ENCODE measurements around the gene PLAAT4.

Gene PLAAT4

GRCh38 chr11:63583357-63583677 is 46.7 kb downstream of the PLAAT4 start:
- DNase-seq (ENCODE audit: low read depth), result no peak
- H3K4me3 ChIP-seq (ENCODE audit: control insufficient read depth, low read depth, low read length), result no peak overlapping the region
- TF ChIP-seq, protein P1, sequence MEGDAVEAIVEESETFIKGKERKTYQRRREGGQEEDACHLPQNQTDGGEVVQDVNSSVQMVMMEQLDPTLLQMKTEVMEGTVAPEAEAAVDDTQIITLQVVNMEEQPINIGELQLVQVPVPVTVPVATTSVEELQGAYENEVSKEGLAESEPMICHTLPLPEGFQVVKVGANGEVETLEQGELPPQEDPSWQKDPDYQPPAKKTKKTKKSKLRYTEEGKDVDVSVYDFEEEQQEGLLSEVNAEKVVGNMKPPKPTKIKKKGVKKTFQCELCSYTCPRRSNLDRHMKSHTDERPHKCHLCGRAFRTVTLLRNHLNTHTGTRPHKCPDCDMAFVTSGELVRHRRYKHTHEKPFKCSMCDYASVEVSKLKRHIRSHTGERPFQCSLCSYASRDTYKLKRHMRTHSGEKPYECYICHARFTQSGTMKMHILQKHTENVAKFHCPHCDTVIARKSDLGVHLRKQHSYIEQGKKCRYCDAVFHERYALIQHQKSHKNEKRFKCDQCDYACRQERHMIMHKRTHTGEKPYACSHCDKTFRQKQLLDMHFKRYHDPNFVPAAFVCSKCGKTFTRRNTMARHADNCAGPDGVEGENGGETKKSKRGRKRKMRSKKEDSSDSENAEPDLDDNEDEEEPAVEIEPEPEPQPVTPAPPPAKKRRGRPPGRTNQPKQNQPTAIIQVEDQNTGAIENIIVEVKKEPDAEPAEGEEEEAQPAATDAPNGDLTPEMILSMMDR (IDR thresholded peaks at IDR 0.05; ENCODE audit: control insufficient read depth, insufficient read depth, low read depth, low read length, missing control alignments), result no peak

GRCh38 chr11:63586451-63587166 is 50.0 kb downstream of the PLAAT4 start:
- no peak overlapping the region for H3K4me3 ChIP-seq (ENCODE audit: control insufficient read depth, low read depth, low read length)
- no peak for DNase-seq (ENCODE audit: low read depth)
- TF ChIP-seq, protein P1 (IDR thresholded peaks at IDR 0.05; ENCODE audit: control insufficient read depth, insufficient read depth, low read depth, low read length, missing control alignments), result no peak

GRCh38 chr11:63589000-63589399 is 52.4 kb downstream of the PLAAT4 start:
- DNase-seq (ENCODE audit: low read depth), result no peak
- TF ChIP-seq, protein P1 (IDR thresholded peaks at IDR 0.05; ENCODE audit: control insufficient read depth, insufficient read depth, low read depth, low read length, missing control alignments), result no peak
- H3K4me3 ChIP-seq (ENCODE audit: control insufficient read depth, low read depth, low read length), result no peak overlapping the region

- H3K4me3 ChIP-seq (ENCODE audit: control insufficient read depth, low read depth, low read length), result no peak overlapping the region
- TF ChIP-seq, protein P1 (IDR thresholded peaks at IDR 0.05; ENCODE audit: control insufficient read depth, insufficient read depth, low read depth, low read length, missing control alignments), result no peak
- DNase-seq (ENCODE audit: low read depth), result no peak
These were observed 53.6 kb downstream of the PLAAT4 start for GRCh38 chr11:63590024-63590788.

GRCh38 chr11:63592975-63593395 is 56.4 kb downstream of the PLAAT4 start:
- H3K4me3 ChIP-seq (ENCODE audit: control insufficient read depth, low read depth, low read length), result no peak overlapping the region
- no peak for DNase-seq (ENCODE audit: low read depth)
- TF ChIP-seq, protein P1 (IDR thresholded peaks at IDR 0.05; ENCODE audit: control insufficient read depth, insufficient read depth, low read depth, low read length, missing control alignments), result peak; percentile 96

GRCh38 chr11:63595296-63595695 is 58.7 kb downstream of the PLAAT4 start:
- no peak overlapping the region for H3K4me3 ChIP-seq (ENCODE audit: control insufficient read depth, low read depth, low read length)
- DNase-seq (ENCODE audit: low read depth), result no peak
- TF ChIP-seq, protein P1 (IDR thresholded peaks at IDR 0.05; ENCODE audit: control insufficient read depth, insufficient read depth, low read depth, low read length, missing control alignments), result no peak

Measured in AG09309 (cell line).